Gastroesophageal sphincter (tissue), 4 donors: ENCODE results near the gene SMG7. TPM values are rescaled to one million over a fixed set of nuclear protein-coding genes. Genes with fewer than 3 reads are reported as not detected.

ENCODE experiments used
- ATAC-seq: fragments of 150-250 bp; one replicate; pipeline ENCODE4 v1.9.1; 2016; ENCODE audit warnings: mild to moderate bottlenecking, moderate library complexity
- H3K27ac ChIP-seq, 4 donors: fragments of 200-600 bp; sonication (generic) in 3 of 4; 1 replicate in 3 of 4; 2 replicates in 1 of 4; pipeline ENCODE4 v1.5.1; 2016 to 2019
- H3K27me3 ChIP-seq: fragments of 200-600 bp; sonication (generic); one replicate; pipeline ENCODE4 v1.5.1; 2019
- H3K36me3 ChIP-seq, 2 donors: fragments of 200-600 bp; sonication (generic); one replicate each; pipeline ENCODE4 v1.5.1; 2019; ENCODE audit warnings: control low read depth in 1 of 2
- H3K4me1 ChIP-seq, 3 donors: fragments of 200-600 bp; sonication (generic); 1 replicate in 2 of 3; 2 replicates in 1 of 3; pipeline ENCODE4 v1.5.1; 2016 to 2019; ENCODE audit warnings: control low read depth in 2 of 3
- H3K4me3 ChIP-seq, 2 donors: fragments of 200-600 bp; sonication (generic); one replicate each; pipeline ENCODE4 v1.5.1; 2019; ENCODE audit warnings: mild to moderate bottlenecking in 1 of 2, moderate library complexity in 1 of 2
- H3K9me3 ChIP-seq, 3 donors: fragments of 200-600 bp; sonication (generic); one replicate each; pipeline ENCODE4 v1.5.1; 2017 to 2019; ENCODE audit warnings: control low read depth in 2 of 3
- CTCF ChIP-seq, 4 experiments: fragments of 200-600 bp in 2 of 4; fragments of 450-650 bp in 2 of 4; sonication (generic) in 1 of 4; IDR thresholded peaks; one replicate each; pipeline ENCODE4 v1.5.1; 2017 to 2019; ENCODE audit warnings: antibody characterized with exemption in 4 of 4, mild to moderate bottlenecking in 2 of 4, moderate library complexity in 2 of 4
- EP300 ChIP-seq: sonication (generic); formaldehyde crosslinking; IDR thresholded peaks from one replicate; pipeline ENCODE4 v1.6.1; 2017; ENCODE audit warnings: antibody characterized with exemption, mild to moderate bottlenecking
- POLR2A ChIP-seq, 2 donors: fragments of 450-650 bp; IDR thresholded peaks; one replicate each; pipeline ENCODE4 v1.6.1; 2017; ENCODE audit warnings: antibody characterized with exemption in 2 of 2, mild to moderate bottlenecking in 2 of 2, moderate library complexity in 1 of 2
- POLR2AphosphoS5 ChIP-seq: sonication (generic); formaldehyde crosslinking; IDR thresholded peaks from one replicate; pipeline ENCODE4 v1.6.1; 2017; ENCODE audit warnings: antibody characterized with exemption
- WGBS, 2 donors: methylation state at CpG; one replicate each; pipeline ENCODE4 v1.1.5; 2018; ENCODE audit warnings: low coverage in 1 of 2; 5-methylcytosine and 5-hydroxymethylcytosine counted together
- total RNA-seq, 4 donors: library from RNA; depleted of rRNA; stranded (reverse); fragments of >200 nt; gene quantifications; one replicate each; pipeline ENCODE4 v1.1.0, GENCODE V29; 2016

SMG7 gene
- total RNA-seq, 4 donors from 2014 or later: 31.9 to 55.9 (median 38.2) TPM

GRCh38 chr1:183554577-183554976 is 82.3 kb downstream of the SMG7 start:
- TF ChIP-seq CTCF (IDR thresholded peaks at IDR 0.05) (no peak), EP300 (no peak), POLR2A (IDR thresholded peaks at IDR 0.05) (no peak), POLR2AphosphoS5 (no peak)
- Histone ChIP-seq H3K27ac (no peak overlapping the region), H3K4me3 (no peak overlapping the region), H3K27me3 (no peaks in the 10 kb centered on the region), H3K36me3 (peaks cover 0 to 68% of the 10 kb centered on the region in 2 donors), H3K9me3 (no peaks in the 10 kb centered on the region), H3K4me1 (no peaks in the 10 kb centered on the region)
- ATAC-seq: no peak
- 78 to 94% methylated on average over 3 of the region's 3 CpGs for WGBS, 2 donors

- Histone ChIP-seq H3K36me3 (peaks cover 0 to 23% of the 10 kb centered on the region in 2 donors), H3K27me3 (no peaks in the 10 kb centered on the region), H3K9me3 (no peaks in the 10 kb centered on the region), H3K4me1 (no peaks in the 10 kb centered on the region), H3K4me3 (no peak overlapping the region), H3K27ac (no peak overlapping the region)
- ATAC-seq: no peak
- TF ChIP-seq POLR2A (IDR thresholded peaks at IDR 0.05): no peak
- no peak for TF ChIP-seq POLR2AphosphoS5
- no peak for TF ChIP-seq CTCF (IDR thresholded peaks at IDR 0.05)
- no peak for TF ChIP-seq EP300
Observed at GRCh38 chr1:183559061-183559460, 86.8 kb downstream of the SMG7 start.

GRCh38 chr1:183562701-183563100 is 90.4 kb downstream of the SMG7 start:
- 77% methylated on average over 2 of the region's 2 CpGs; no CpG with 5 or more reads in 1 of the 2 donors for WGBS, 2 donors
- Histone ChIP-seq H3K27me3 (no peaks in the 10 kb centered on the region), H3K27ac (no peak overlapping the region), H3K36me3 (no peaks in the 10 kb centered on the region), H3K4me3 (no peak overlapping the region), H3K9me3 (no peaks in the 10 kb centered on the region), H3K4me1 (peaks cover 0 to 5% (median 0%) of the 10 kb centered on the region in 3 donors)
- TF ChIP-seq CTCF (IDR thresholded peaks at IDR 0.05): no peak
- no peak for ATAC-seq

GRCh38 chr1:183565261-183565660 is 93.0 kb downstream of the SMG7 start:
- Histone ChIP-seq H3K9me3 (no peaks in the 10 kb centered on the region), H3K27me3 (no peaks in the 10 kb centered on the region), H3K27ac (no peak overlapping the region), H3K4me1 (peaks cover 0 to 7% (median 0%) of the 10 kb centered on the region in 3 donors), H3K4me3 (no peak overlapping the region), H3K36me3 (no peaks in the 10 kb centered on the region)
- TF ChIP-seq POLR2A (IDR thresholded peaks at IDR 0.05) (no peak), EP300 (no peak), CTCF (IDR thresholded peaks at IDR 0.05) (no peak), POLR2AphosphoS5 (no peak)
- no peak for ATAC-seq
- 39 to 100% methylated on average over 1 to 4 of the region's 4 CpGs for WGBS, 2 donors

- no peak overlapping the region for H3K4me3 ChIP-seq
- peaks cover 0 to 7% (median 0%) of the 10 kb centered on the region in 3 donors for H3K4me1 ChIP-seq
- H3K27me3 ChIP-seq: no peaks in the 10 kb centered on the region
- 100% methylated on average over 2 of the region's 2 CpGs; no CpG with 5 or more reads in 1 of the 2 donors for WGBS, 2 donors
- TF ChIP-seq POLR2AphosphoS5: no peak
- no peaks in the 10 kb centered on the region for H3K36me3 ChIP-seq
- no peak for ATAC-seq
- no peaks in the 10 kb centered on the region for H3K9me3 ChIP-seq
- H3K27ac ChIP-seq: no peak overlapping the region
Observed at GRCh38 chr1:183566026-183566425, 93.7 kb downstream of the SMG7 start.
